ENCODE data around the gene OSBPL5. TPM values are rescaled to one million over a fixed set of nuclear protein-coding genes. Genes with fewer than 3 reads are reported as not detected.
A peak's percentile ranks its signal among the peaks of the same experiment; 100 is the strongest.

The OSBPL5 gene
- total RNA-seq, 1 donor from 2014 or later = 3.6 TPM

GRCh38 chr11:3043315-3043871 lies 121.7 kb downstream of the OSBPL5 start:
- DNase-seq (ENCODE audit: low spot score) = peak; percentile 98
- peak; percentile 67 for ATAC-seq

- ATAC-seq (peak; percentile 67), DNase-seq (ENCODE audit: low spot score) (peak; percentile 81)
These were observed 122.4 kb downstream of the OSBPL5 start for GRCh38 chr11:3042496-3043314.

- ATAC-seq (peak; percentile 52), DNase-seq (ENCODE audit: low spot score) (peak; percentile 96)
These were observed 123.2 kb downstream of the OSBPL5 start for GRCh38 chr11:3041699-3042441.

GRCh38 chr11:3040881-3041280 lies 124.2 kb downstream of the OSBPL5 start:
- no peak for DNase-seq (ENCODE audit: low spot score)

GRCh38 chr11:3037945-3038271 lies 127.2 kb downstream of the OSBPL5 start:
- ATAC-seq = no peak
- no peak for DNase-seq (ENCODE audit: low spot score)

More at GRCh38 chr11:3040881-3041280, 124.2 kb downstream of the OSBPL5 start:
- ATAC-seq = no peak

Other genes starting within 250 kb of the OSBPL5 start
- 1.3 TPM for gene PHLDA2, start 235.9 kb downstream of the OSBPL5 start, total RNA-seq
- 42.2 TPM for gene NAP1L4, start 173.0 kb downstream of the OSBPL5 start, total RNA-seq
- 21.0 TPM for gene CARS1, start 107.9 kb downstream of the OSBPL5 start, total RNA-seq
- gene MRGPRG, start 53.5 kb upstream of the OSBPL5 start, total RNA-seq = not detected
- gene MRGPRE, start 67.1 kb upstream of the OSBPL5 start, total RNA-seq = not detected
- 7.2 TPM for gene ZNF195, start 213.8 kb upstream of the OSBPL5 start, total RNA-seq